Mesendoderm (in vitro differentiated cells): ENCODE results near the gene OTX1.

Experiments
- DNase-seq: peaks from one replicate; pipeline ENCODE4 v3.0.0; 2013
- H2AK5ac ChIP-seq: 2 replicates; pipeline ENCODE4 v1.6.1; 2013; ENCODE audit warnings: low read length, inconsistent platforms
- H2BK120ac ChIP-seq: 2 replicates; pipeline ENCODE4 v1.6.1; 2013; ENCODE audit warnings: low read depth, mild to moderate bottlenecking, low read length, moderate library complexity, mixed read lengths
- H2BK15ac ChIP-seq: replicated peaks from 2 replicates; pipeline ENCODE4 v1.6.1; 2013; ENCODE audit warnings: low read depth, mild to moderate bottlenecking, moderate library complexity
- H2BK5ac ChIP-seq: 2 replicates; pipeline ENCODE4 v1.6.1; 2013; ENCODE audit warnings: low read length, inconsistent platforms
- H3K18ac ChIP-seq: 2 replicates; pipeline ENCODE4 v1.6.1; 2013; ENCODE audit warnings: mild to moderate bottlenecking, low read length, mixed read lengths
- H3K23ac ChIP-seq: one replicate; pipeline ENCODE4 v1.6.1; 2013; ENCODE audit warnings: low read length
- H3K27ac ChIP-seq: 2 replicates; pipeline ENCODE4 v1.5.1; 2013; ENCODE audit warnings: low read depth, mild to moderate bottlenecking, inconsistent platforms, low read length, moderate library complexity
- H3K27me3 ChIP-seq: 2 replicates; pipeline ENCODE4 v1.6.1; 2013; ENCODE audit warnings: low read length, control low read depth, mild to moderate bottlenecking, inconsistent platforms; ENCODE audit not compliant: insufficient read depth, poor library complexity
- H3K36me3 ChIP-seq: 2 replicates; pipeline ENCODE4 v1.6.1; 2013; ENCODE audit warnings: low read length, inconsistent platforms; ENCODE audit not compliant: control insufficient read depth, insufficient read depth
- H3K4ac ChIP-seq: one replicate; pipeline ENCODE4 v1.6.1; 2013; ENCODE audit warnings: low read depth, mild to moderate bottlenecking, low read length, moderate library complexity
- H3K4me1 ChIP-seq: 2 replicates; pipeline ENCODE4 v1.6.1; 2013; ENCODE audit warnings: low read depth, low read length, inconsistent platforms; ENCODE audit not compliant: control insufficient read depth
- H3K4me2 ChIP-seq: 2 replicates; pipeline ENCODE4 v1.6.1; 2013; ENCODE audit warnings: low read length
- H3K4me3 ChIP-seq: 2 replicates; pipeline ENCODE4 v1.5.1; 2013; ENCODE audit warnings: mild to moderate bottlenecking, low read length
- H3K56ac ChIP-seq: one replicate; pipeline ENCODE4 v1.6.1; 2013; ENCODE audit warnings: low read length
- H3K79me1 ChIP-seq: 2 replicates; pipeline ENCODE4 v1.6.1; 2013; ENCODE audit warnings: low read length, inconsistent platforms
- H3K79me2 ChIP-seq: 2 replicates; pipeline ENCODE4 v1.6.1; 2013; ENCODE audit warnings: mild to moderate bottlenecking, low read length; ENCODE audit not compliant: control insufficient read depth, insufficient read depth
- H3K9ac ChIP-seq: 2 replicates; pipeline ENCODE4 v1.6.1; 2013; ENCODE audit warnings: low read length, inconsistent platforms
- H4K5ac ChIP-seq: one replicate; pipeline ENCODE4 v1.6.1; 2013; ENCODE audit warnings: low read length
- H4K8ac ChIP-seq: one replicate; pipeline ENCODE4 v1.6.1; 2013; ENCODE audit warnings: low read depth, mild to moderate bottlenecking, control low read depth, low read length, moderate library complexity
- WGBS: extraction: QIAGEN DNeasy Blood & Tissue Kit; methylation state at CpG from one replicate; pipeline ENCODE4 v1.1.7; 2013; ENCODE audit warnings: low lambda C conversion rate, missing lambda C conversion rate; ENCODE audit not compliant: insufficient coverage; ENCODE audit errors: extremely low coverage; 5-methylcytosine and 5-hydroxymethylcytosine counted together

OTX1 gene

DNA sequence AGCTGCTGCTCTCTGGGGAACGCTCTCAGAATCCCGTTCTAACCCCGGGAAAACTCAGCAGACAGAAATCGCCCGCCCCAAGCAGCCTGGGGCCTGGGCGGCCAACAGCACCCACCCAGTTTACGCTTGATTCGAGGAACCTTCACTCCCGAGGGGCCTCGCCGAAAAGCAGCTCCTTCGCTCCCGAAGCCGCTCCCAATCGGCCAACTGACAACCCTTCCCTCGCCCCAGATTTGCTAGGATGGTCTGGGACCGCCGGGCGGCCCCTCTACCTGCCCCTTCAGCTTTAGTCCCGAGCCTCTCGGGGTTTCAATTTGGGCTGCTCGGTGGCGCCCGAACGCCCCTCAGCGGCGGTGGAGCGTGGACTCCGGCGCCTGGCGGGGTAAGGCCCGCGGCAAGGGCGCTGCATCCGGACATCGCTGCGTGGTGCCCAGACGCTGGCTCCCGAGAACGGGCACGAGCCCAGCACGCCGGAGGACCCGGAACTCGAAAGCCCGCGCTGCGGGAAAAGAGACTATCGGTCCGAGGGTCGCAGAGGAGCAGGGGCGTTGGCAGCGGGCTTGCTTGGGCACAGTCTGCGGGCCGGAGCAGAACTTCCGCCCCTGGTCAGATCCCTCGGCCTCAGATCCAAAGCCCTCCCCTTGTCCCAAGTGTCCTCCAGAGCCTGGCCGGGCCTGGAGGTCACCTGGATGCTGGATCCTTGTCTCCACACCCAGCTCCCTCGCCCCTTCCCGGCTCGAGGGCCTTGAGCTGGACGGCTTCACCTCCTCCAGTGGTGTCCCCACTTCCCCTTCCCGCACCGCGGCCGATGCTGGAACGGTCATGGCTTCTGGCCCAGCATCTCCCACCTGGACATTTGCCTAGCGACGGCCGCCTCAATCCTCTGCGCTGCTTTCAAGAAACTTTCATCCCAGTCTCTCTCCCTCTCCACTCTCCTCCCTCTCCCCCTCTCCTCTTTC is 3.0 kb upstream of the OTX1 start:
- Histone ChIP-seq H3K79me2 (no peaks in the 10 kb centered on the region), H2BK120ac (no peak overlapping the region), H2BK15ac (no peak overlapping the region), H3K9ac (peak overlapping the region; percentile 64), H2BK5ac (no peak overlapping the region), H3K23ac (no peak overlapping the region), H2AK5ac (no peak overlapping the region), H3K79me1 (no peaks in the 10 kb centered on the region), H3K4me2 (peak overlapping the region; percentile 79), H3K4me1 (peaks cover 11% of the 10 kb centered on the region), H4K5ac (no peak overlapping the region), H3K4ac (no peak overlapping the region), H3K18ac (peak overlapping the region; percentile 11), H3K27ac (no peak overlapping the region), H4K8ac (no peak overlapping the region), H3K27me3 (peaks cover 22% of the 10 kb centered on the region), H3K4me3 (peak overlapping the region; percentile 27), H3K36me3 (no peaks in the 10 kb centered on the region), H3K56ac (peak overlapping the region; percentile 77)
- no CpG with 5 or more reads among the region's 71 CpGs for WGBS
- peak; percentile 78 for DNase-seq

DNA sequence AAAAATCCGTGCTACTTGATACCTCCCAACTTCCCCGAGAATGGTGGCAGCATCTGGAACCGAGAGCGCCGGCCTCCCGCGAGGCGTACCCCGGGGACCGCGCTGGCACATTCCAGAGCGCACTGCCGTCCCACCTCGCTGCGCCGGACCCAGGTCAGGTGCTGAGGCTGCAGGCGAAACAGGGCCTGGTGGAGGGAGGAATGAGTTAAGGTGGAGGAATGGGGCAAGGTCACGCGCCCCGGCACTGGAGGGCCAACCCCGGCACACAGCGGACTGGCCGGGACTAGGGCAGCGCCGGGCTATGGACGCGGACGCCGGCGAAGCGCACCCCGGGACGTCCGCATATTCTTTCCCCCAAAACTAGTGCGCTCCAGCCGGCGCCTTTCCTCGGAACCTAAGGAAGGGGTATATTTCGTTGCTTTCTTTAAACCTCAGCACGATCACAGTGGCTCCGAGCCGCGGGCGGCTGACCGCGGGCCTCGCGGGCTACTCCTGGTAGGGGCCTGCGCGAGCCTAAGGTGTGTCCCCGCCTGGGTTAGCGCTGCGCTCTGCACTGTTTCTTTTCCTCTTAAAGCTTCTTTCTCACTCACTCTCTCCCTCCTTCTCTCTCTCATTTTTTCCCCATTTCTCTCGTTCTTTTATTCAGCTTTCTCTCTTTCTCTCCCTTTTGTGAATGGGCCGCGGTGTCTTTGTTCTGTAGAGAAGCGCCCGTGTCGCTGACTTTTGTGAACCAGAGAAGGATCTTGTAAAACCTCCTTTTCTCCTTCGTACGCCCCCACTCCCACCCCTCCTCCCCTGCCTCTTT is 2.1 kb upstream of the OTX1 start:
- Histone ChIP-seq H2BK120ac (no peak overlapping the region), H3K18ac (peak overlapping the region; percentile 20), H3K79me2 (no peaks in the 10 kb centered on the region), H3K27me3 (peaks cover 31% of the 10 kb centered on the region), H3K36me3 (no peaks in the 10 kb centered on the region), H3K4me1 (peaks cover 10% of the 10 kb centered on the region), H3K9ac (peak overlapping the region; percentile 82), H2AK5ac (no peak overlapping the region), H3K79me1 (no peaks in the 10 kb centered on the region), H3K4me3 (no peak overlapping the region), H3K4ac (no peak overlapping the region), H3K27ac (no peak overlapping the region), H3K4me2 (peak overlapping the region; percentile 82), H3K56ac (peak overlapping the region; percentile 90), H4K5ac (no peak overlapping the region), H2BK5ac (no peak overlapping the region), H4K8ac (peak overlapping the region; percentile 84), H3K23ac (no peak overlapping the region), H2BK15ac (no peak overlapping the region)
- peak; percentile 67 for DNase-seq
- no CpG with 5 or more reads among the region's 61 CpGs for WGBS

DNA sequence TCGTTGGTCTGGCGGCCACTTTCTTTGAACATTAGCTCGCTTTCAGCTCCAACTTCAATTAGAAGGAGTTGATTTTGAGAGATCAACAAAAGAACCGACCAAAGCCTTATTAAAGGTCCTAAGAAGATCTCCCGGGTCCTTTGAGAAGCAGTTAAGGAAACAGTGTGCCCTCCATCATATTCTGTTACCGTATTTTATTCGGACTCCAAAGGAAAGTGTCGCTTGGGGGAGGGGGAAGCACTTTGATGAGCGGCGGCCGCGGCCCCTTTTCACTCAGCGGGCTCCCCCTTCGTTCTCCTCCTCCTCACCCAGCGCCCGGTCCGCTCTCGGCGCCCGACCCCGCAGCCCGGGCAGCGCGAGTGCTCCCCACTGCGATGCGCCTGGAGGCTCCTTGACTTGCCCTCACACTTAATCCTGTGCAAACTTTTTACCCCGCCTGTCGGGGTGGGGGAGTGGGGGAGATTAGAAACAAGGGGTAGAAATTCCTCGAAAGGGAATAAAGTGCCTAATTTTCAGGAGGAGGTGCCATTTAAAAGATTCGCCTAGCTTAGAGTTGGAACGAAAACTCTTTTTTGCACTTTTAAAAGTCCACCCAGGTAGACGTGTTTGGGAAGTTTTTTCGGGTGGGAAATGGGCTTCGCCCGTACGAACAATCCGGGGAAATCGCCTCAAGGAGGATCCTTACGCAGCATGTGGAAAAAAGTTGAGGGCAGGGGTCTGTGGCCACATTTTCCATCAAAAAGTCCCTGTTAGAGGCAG is 1.2 kb upstream of the OTX1 start:
- Histone ChIP-seq H2BK5ac (no peak overlapping the region), H3K79me2 (no peaks in the 10 kb centered on the region), H2BK120ac (no peak overlapping the region), H3K4me2 (peak overlapping the region; percentile 82), H3K23ac (peak overlapping the region; percentile 85), H3K4ac (no peak overlapping the region), H3K4me1 (peaks cover 9% of the 10 kb centered on the region), H3K4me3 (peak overlapping the region; percentile 33), H3K18ac (peak overlapping the region; percentile 20), H2AK5ac (no peak overlapping the region), H3K9ac (peak overlapping the region; percentile 82), H3K79me1 (no peaks in the 10 kb centered on the region), H4K5ac (no peak overlapping the region), H3K36me3 (no peaks in the 10 kb centered on the region), H3K27me3 (peaks cover 38% of the 10 kb centered on the region), H3K27ac (no peak overlapping the region), H4K8ac (peak overlapping the region; percentile 84), H3K56ac (peak overlapping the region; percentile 90), H2BK15ac (no peak overlapping the region)
- WGBS, result no CpG with 5 or more reads among the region's 39 CpGs
- DNase-seq, result peak; percentile 60

DNA sequence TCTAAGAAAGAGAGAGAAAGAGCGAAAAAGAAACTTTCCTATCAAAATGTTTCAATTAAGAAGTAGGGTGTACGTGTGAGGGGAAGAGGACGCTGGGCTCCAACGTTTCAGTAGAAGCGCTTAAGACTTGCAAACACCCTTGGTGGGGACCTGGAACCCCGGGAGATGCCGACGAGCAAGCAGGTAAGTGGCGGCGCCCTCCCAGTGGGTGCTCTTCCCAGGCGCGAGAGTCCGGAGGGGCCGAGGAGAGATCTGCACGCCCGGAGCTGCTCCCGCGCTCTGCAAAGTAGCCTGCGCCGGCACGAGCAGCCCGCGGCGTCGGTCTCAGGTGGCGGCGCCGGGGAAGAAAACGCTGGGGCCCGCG is 678 bp upstream of the OTX1 start:
- no peak overlapping the region for H2BK120ac ChIP-seq
- no CpG with 5 or more reads among the region's 31 CpGs for WGBS
- H3K56ac ChIP-seq, result peak overlapping the region; percentile 90
- H3K27ac ChIP-seq, result peak overlapping the region; percentile 42
- H3K4ac ChIP-seq, result no peak overlapping the region
- peak overlapping the region; percentile 85 for H3K23ac ChIP-seq
- no peak overlapping the region for H2BK5ac ChIP-seq
- H4K8ac ChIP-seq, result no peak overlapping the region
- H2BK15ac ChIP-seq, result no peak overlapping the region
- DNase-seq, result no peak
- H3K4me3 ChIP-seq, result peak overlapping the region; percentile 33
- no peaks in the 10 kb centered on the region for H3K36me3 ChIP-seq
- no peaks in the 10 kb centered on the region for H3K79me2 ChIP-seq
- H3K4me1 ChIP-seq, result peaks cover 13% of the 10 kb centered on the region
- H3K18ac ChIP-seq, result peak overlapping the region; percentile 33
- H3K9ac ChIP-seq, result peak overlapping the region; percentile 82
- peak overlapping the region; percentile 82 for H3K4me2 ChIP-seq
- H3K79me1 ChIP-seq, result no peaks in the 10 kb centered on the region
- no peak overlapping the region for H2AK5ac ChIP-seq
- H4K5ac ChIP-seq, result no peak overlapping the region
- H3K27me3 ChIP-seq, result peaks cover 43% of the 10 kb centered on the region

DNA sequence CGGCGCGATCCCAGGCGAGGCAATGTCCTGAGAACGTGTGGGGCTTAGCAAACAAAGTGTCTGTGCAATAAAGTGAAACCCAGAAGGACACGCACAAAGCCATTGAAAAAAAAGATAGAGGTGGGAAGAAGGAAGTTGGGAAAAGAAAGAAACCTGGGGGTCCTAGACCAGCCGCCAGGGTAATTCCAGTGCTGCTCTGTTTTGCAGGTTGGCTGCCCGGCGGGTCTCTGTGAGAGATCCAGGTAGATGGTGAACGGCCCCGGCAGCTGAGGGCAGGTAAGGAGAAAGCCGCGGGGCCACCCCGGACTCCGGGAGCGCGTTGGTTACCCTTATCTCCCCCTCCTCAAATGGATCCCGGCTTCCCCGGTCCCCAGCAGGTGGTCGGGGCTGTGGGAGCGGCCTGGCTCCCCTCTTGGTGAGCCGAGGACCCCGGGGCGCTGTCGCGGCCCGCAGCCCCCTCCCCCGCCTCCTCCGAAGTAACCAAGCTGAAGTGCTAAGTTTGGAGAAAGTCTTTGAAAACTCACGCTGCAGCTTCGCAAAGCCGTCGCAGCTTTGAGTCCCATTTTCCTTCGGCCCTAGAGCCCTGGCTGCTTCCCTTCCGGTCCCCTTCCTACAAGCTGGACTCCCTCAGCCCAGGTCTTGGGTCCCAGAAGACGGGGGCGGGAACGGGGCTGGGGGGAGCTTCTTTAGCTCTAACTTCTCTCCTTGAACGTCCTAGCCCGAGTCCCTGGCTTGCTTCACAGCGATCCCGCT is 588 bp downstream of the OTX1 start:
- Histone ChIP-seq H3K23ac (no peak overlapping the region), H3K27me3 (peaks cover 51% of the 10 kb centered on the region), H3K79me1 (no peaks in the 10 kb centered on the region), H3K4ac (no peak overlapping the region), H3K4me1 (peaks cover 13% of the 10 kb centered on the region), H2BK5ac (no peak overlapping the region), H4K8ac (no peak overlapping the region), H4K5ac (no peak overlapping the region), H3K4me3 (peak overlapping the region; percentile 71), H2AK5ac (no peak overlapping the region), H3K4me2 (peak overlapping the region; percentile 98), H3K36me3 (no peaks in the 10 kb centered on the region), H3K9ac (peak overlapping the region; percentile 67), H3K18ac (no peak overlapping the region), H2BK15ac (no peak overlapping the region), H3K79me2 (no peaks in the 10 kb centered on the region), H2BK120ac (no peak overlapping the region), H3K56ac (peak overlapping the region; percentile 84), H3K27ac (no peak overlapping the region)
- WGBS, result no CpG with 5 or more reads among the region's 42 CpGs
- DNase-seq, result peak; percentile 65
